ENCODE data around the gene TDRD9. TPM values are rescaled to one million over a fixed set of nuclear protein-coding genes. Genes with fewer than 3 reads are reported as not detected.

TDRD9 gene
- total and polyA plus RNA-seq, 2 donors from 2014 or later = 1.6 to 6.6 TPM

DNA sequence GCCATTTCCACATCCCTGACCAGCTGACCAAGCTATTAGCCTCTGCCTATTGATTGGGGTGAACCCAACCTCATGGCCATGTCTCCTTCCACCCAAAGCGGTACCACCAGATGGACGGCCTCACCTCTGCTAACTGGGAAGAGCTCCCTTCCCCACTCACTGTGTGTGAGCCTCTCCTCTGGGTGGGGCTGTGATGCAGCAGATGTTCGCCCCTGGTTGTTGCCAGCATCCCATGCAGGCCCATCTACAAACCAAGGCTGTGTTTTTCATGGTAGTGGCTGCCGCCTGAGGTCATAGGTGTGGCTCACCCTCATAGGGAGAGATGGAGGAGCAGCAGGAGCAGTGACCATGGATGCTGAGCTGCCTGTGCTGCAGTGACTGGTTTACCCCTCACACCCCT is 61.7 kb downstream of the TDRD9 start:
- Histone ChIP-seq H3K27me3 (ENCODE audit: control insufficient read depth, insufficient read depth, low read length) (no peaks in the 10 kb centered on the region), H3K9me3 (ENCODE audit: control insufficient read depth in 2 of 3, insufficient read depth in 1 of 3, low read length in 3 of 3) (peaks cover 0 to 10% (median 0%) of the 10 kb centered on the region in 3 donors), H3K4me1 (ENCODE audit: control insufficient read depth in 2 of 3, insufficient read depth in 2 of 3, low read depth in 1 of 3, low read length in 3 of 3) (no peaks in the 10 kb centered on the region), H3K27ac (ENCODE audit: low read depth in 2 of 2, low read length in 2 of 2) (no peak overlapping the region), H3K9ac (ENCODE audit: low read length in 3 of 3) (no peak overlapping the region), H3K36me3 (ENCODE audit: control insufficient read depth in 2 of 3, insufficient read depth in 3 of 3, low read length in 3 of 3) (no peaks in the 10 kb centered on the region), H3K4me3 (ENCODE audit: low read length in 3 of 3) (no peak overlapping the region)
- DNase-seq (no peak), FAIRE-seq (no peak)
- TF ChIP-seq, protein P1, sequence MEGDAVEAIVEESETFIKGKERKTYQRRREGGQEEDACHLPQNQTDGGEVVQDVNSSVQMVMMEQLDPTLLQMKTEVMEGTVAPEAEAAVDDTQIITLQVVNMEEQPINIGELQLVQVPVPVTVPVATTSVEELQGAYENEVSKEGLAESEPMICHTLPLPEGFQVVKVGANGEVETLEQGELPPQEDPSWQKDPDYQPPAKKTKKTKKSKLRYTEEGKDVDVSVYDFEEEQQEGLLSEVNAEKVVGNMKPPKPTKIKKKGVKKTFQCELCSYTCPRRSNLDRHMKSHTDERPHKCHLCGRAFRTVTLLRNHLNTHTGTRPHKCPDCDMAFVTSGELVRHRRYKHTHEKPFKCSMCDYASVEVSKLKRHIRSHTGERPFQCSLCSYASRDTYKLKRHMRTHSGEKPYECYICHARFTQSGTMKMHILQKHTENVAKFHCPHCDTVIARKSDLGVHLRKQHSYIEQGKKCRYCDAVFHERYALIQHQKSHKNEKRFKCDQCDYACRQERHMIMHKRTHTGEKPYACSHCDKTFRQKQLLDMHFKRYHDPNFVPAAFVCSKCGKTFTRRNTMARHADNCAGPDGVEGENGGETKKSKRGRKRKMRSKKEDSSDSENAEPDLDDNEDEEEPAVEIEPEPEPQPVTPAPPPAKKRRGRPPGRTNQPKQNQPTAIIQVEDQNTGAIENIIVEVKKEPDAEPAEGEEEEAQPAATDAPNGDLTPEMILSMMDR (IDR thresholded peaks at IDR 0.05; ENCODE audit: borderline replicate concordance, extremely low read depth, insufficient read depth) = no peak
- intact Hi-C loops (cut with DNase I) = no loop called here

DNA sequence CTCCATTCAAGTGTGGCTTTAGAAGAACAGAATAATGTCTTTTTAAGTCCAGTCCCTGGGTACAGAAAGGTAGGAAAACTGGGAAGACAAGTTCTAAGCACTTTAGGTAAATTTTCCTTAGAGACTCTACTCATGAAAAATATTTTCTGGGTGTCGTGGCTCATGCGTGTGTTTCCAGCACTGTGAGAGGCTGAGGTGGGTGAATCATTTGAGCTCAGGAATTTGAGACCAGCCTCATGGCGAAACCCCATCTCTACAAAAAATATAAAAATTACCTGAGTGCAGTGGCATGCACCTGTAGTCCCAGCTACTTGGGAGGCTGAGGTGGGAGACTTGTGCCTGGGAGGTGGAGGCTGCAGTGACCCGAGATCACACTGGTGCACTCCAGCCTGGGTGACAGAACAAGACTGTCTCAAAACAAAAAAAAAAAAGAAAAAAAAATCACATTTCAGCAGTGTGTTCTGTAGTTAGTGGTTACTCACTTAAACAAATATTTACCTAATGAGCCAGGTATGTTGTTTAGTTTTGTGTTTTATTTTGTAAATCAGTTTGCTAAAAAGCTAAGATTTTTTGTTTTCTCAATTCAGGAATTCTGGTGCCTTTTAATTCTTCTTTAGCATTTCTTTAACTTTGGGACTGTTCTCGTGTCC is 66.4 kb downstream of the TDRD9 start:
- no peak overlapping the region for H3K4me3 ChIP-seq (ENCODE audit: low read length in 3 of 3)
- H3K9me3 ChIP-seq (ENCODE audit: control insufficient read depth in 2 of 3, insufficient read depth in 1 of 3, low read length in 3 of 3) = no peaks in the 10 kb centered on the region
- no peak for FAIRE-seq
- no peak overlapping the region for H3K9ac ChIP-seq (ENCODE audit: low read length in 3 of 3)
- TF ChIP-seq, protein P1 (IDR thresholded peaks at IDR 0.05; ENCODE audit: borderline replicate concordance, extremely low read depth, insufficient read depth) = no peak
- no peaks in the 10 kb centered on the region for H3K4me1 ChIP-seq (ENCODE audit: control insufficient read depth in 2 of 3, insufficient read depth in 2 of 3, low read depth in 1 of 3, low read length in 3 of 3)
- no peak for DNase-seq
- H3K27me3 ChIP-seq (ENCODE audit: control insufficient read depth, insufficient read depth, low read length) = no peaks in the 10 kb centered on the region
- no peaks in the 10 kb centered on the region for H3K36me3 ChIP-seq (ENCODE audit: control insufficient read depth in 2 of 3, insufficient read depth in 3 of 3, low read length in 3 of 3)
- H3K27ac ChIP-seq (ENCODE audit: low read depth in 2 of 2, low read length in 2 of 2) = no peak overlapping the region
- intact Hi-C loops (cut with DNase I) = no loop called here

DNA sequence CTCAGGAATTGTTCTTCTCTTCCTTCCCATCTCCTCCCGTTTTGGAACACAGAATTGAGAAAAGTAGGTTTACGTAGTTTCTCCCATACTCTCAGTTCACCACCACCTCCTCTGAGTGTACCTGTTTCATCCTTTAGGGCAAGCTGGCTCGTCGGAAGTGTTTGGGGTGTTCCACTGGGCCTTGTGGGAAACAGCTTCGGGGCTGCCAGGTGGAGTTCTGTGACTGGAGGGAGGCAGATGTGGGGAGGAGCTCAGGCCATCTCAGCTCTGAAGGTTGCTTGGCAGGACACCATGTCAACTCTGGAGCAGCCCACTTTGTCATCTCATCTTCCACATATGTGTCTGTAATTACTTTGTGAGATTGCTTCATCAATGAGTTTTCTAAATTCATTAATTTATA is 67.6 kb downstream of the TDRD9 start:
- no peak for FAIRE-seq

More for the DNA sequence above, 67.6 kb downstream of the TDRD9 start:
- no peaks in the 10 kb centered on the region for H3K36me3 ChIP-seq (ENCODE audit: control insufficient read depth in 2 of 3, insufficient read depth in 3 of 3, low read length in 3 of 3)
- no peak for DNase-seq
- H3K4me1 ChIP-seq (ENCODE audit: control insufficient read depth in 2 of 3, insufficient read depth in 2 of 3, low read depth in 1 of 3, low read length in 3 of 3) = no peaks in the 10 kb centered on the region
- no peak overlapping the region for H3K27ac ChIP-seq (ENCODE audit: low read depth in 2 of 2, low read length in 2 of 2)
- intact Hi-C loops (cut with DNase I) = no loop called here
- TF ChIP-seq, protein P1 (IDR thresholded peaks at IDR 0.05; ENCODE audit: borderline replicate concordance, extremely low read depth, insufficient read depth) = no peak
- H3K4me3 ChIP-seq (ENCODE audit: low read length in 3 of 3) = no peak overlapping the region
- no peak overlapping the region for H3K9ac ChIP-seq (ENCODE audit: low read length in 3 of 3)
- H3K27me3 ChIP-seq (ENCODE audit: control insufficient read depth, insufficient read depth, low read length) = no peaks in the 10 kb centered on the region
- H3K9me3 ChIP-seq (ENCODE audit: control insufficient read depth in 2 of 3, insufficient read depth in 1 of 3, low read length in 3 of 3) = no peaks in the 10 kb centered on the region
